Omental fat pad (tissue), 4 donors: ENCODE data around the gene PPP1R12C. TPM values are rescaled to one million over a fixed set of nuclear protein-coding genes. Genes with fewer than 3 reads are reported as not detected.
A peak's percentile ranks its signal among the peaks of the same experiment; 100 is the strongest.

Experiments used
- ATAC-seq: fragments of 150-250 bp; one replicate; pipeline ENCODE4 v1.9.1; 2016; ENCODE audit warnings: mild to moderate bottlenecking, moderate library complexity; ENCODE audit not compliant: low FRiP score
- DNase-seq: peaks from one replicate; pipeline ENCODE4 v3.0.0-alpha.2; 2019; ENCODE audit warnings: low spot score
- total RNA-seq, 4 donors: library from RNA; depleted of rRNA; stranded (reverse); fragments of >200 nt; gene quantifications; one replicate each; pipeline ENCODE4 v1.1.0, GENCODE V29; 2016
- TF ChIP-seq, protein P1 (sequence below), 3 donors: fragments of 450-650 bp; IDR thresholded peaks; one replicate each; pipeline ENCODE4 v1.5.1; 2016 to 2017; ENCODE audit warnings: antibody characterized with exemption in 3 of 3, mild to moderate bottlenecking in 3 of 3, moderate library complexity in 2 of 3

The PPP1R12C gene
- total RNA-seq, 4 donors from 2014 or later = 59.9 to 127 (median 107) TPM

DNA sequence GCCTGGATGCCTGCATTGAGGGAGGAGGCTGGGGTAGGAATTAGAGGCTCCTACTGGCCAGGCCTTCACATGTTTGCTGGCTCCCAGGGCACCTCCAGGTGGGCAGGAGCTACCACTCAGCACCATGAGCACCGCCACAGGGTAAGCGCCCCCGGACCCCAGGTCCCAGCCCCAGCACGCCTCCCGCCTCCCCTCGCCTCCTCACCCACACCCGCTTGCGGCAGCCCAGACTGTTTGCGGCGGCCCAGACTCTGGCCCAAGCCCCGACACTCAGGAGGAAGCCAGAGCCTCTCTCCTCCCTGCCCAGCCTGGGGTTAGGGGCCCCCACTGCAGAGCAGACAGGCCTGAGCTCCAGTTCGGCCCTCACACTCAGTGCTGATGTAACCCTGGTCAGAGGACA lies 41.1 kb downstream of the PPP1R12C start:
- ATAC-seq (no peak), DNase-seq (no peak)
- TF ChIP-seq, protein P1, sequence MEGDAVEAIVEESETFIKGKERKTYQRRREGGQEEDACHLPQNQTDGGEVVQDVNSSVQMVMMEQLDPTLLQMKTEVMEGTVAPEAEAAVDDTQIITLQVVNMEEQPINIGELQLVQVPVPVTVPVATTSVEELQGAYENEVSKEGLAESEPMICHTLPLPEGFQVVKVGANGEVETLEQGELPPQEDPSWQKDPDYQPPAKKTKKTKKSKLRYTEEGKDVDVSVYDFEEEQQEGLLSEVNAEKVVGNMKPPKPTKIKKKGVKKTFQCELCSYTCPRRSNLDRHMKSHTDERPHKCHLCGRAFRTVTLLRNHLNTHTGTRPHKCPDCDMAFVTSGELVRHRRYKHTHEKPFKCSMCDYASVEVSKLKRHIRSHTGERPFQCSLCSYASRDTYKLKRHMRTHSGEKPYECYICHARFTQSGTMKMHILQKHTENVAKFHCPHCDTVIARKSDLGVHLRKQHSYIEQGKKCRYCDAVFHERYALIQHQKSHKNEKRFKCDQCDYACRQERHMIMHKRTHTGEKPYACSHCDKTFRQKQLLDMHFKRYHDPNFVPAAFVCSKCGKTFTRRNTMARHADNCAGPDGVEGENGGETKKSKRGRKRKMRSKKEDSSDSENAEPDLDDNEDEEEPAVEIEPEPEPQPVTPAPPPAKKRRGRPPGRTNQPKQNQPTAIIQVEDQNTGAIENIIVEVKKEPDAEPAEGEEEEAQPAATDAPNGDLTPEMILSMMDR (IDR thresholded peaks at IDR 0.05) = no peak

DNA sequence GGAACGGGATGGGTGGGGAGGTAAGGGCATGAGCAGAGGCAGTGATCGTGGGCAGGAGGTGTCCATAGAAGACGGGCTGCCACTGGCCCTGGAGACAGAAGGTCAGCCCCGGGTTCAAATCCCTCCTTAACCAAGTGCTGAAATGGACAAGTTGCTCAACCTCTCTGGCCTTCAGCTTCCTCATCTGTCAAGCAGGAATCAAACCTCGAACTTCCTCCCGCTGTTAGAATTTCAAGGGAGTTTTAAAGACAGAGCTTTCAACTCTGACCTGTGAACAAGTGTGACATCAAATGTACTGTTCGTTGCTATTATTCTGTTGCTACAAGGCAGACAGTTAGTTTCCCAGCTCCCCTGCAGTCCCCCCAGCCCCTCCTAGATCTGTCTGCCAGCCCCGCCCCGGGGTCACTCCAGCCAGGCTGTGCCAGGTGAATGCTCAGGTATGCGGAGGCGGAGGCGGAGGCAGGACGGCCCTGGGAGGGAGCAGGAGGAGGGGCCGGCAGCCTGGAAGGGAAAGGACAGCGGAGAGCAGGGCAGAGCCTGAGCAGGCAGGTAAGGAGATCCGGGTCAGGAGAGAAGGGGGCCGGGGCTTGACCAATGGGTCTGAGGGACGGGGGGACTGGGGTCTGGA lies 42.0 kb downstream of the PPP1R12C start, which contains the start of gene EPS8L1:
Gene EPS8L1, plus strand, starts transcription at position 499 of the 628 bp plus-strand sequence. CDS start 576 bp downstream, outside the sequence.
- TF ChIP-seq, protein P1 (IDR thresholded peaks at IDR 0.05) = no peak
- no peak for DNase-seq
- ATAC-seq = peak; percentile 68

DNA sequence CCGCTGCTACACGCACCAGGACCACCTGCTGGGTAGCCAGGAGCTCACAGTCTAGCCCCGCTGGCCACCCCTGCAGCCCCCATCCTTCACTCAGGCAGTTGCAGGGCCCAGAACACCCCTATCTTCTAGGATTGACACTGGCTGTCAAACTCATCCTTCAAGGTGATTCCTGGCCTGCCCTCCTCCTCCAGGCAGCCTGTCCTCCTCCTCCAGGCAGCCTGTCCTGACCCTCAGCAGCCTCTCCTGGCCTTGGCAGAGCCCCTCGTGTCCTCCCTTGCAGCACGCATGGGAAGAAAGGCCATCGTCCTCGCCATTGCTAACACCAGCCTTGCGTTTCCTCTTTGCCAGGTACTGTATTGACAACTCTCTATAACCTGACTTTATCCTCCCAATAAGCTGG lies 45.5 kb downstream of the PPP1R12C start:
- DNase-seq = no peak
- TF ChIP-seq, protein P1 (IDR thresholded peaks at IDR 0.05) = no peak
- ATAC-seq = no peak

DNA sequence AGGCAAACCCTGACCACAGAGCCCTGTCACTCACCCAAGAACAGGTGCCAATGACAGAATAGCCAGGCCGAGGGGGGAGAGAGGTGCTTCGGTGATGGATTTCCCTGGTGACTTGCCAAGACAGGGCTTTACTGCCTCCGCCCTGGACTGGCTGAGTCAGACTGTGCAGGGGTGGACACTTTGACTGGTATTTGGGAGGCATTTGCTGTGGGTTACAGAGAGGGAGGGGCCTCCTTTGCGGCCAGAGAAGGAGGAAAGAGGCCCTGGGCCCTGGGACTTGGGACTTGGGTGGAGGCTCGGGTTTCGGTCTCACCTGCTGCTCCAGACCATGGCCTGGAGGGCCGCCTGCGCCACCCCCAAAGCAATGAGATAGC lies 46.3 kb downstream of the PPP1R12C start:
- TF ChIP-seq, protein P1 (IDR thresholded peaks at IDR 0.05) = no peak
- no peak for DNase-seq
- peak; percentile 75 for ATAC-seq

DNA sequence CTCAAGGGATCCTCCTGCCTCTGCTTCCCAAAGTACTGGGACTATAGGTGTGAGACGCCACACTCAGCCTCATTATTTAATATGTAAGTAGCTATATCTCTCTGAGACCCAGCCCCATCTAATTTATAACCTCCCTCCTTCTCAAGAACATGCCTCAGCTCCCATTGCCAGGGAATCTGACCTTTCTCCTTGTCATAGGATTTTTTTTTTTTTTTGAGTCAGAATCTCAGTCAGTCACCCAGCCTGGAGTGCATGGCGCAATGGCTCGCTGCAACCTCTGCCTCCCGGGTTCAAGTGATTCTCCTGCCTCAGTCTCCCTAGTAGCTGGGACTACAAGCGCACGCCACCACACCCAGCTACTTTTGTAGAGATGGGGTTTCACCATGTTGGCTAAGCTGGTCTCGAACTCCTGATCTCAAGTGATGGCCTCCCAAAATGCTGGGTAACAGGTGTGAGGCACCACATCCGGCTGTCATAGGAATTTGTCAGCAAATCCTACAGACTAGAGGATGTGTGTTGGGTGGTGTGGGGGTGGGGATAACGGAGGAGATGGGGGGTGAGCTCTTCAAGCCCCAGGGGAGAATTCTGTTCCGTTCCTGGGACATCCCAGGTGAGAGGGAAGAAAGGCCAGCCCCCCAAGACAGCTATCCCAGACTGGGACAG lies 46.8 kb downstream of the PPP1R12C start:
- ATAC-seq = no peak
- no peak for DNase-seq
- TF ChIP-seq, protein P1 (IDR thresholded peaks at IDR 0.05) = no peak

DNA sequence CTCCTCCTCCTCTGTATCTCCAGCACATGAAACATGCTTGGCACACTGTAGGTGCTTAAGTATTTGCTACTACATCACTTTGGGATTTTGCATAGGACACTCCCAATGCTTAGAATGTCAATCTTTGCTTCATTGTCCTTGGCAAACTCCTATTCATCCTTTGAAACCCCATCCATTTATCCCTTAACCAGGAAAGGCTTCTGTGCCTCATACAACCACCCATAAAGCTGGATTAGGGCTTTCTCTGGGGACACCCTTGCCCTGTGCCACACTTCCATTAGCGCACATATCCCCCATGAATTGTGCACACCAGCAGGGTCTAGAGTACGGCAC lies 47.6 kb downstream of the PPP1R12C start:
- DNase-seq (no peak), ATAC-seq (no peak)
- TF ChIP-seq, protein P1 (IDR thresholded peaks at IDR 0.05) = no peak
